Measurements from ENCODE around the gene ASMTL.

DNA sequence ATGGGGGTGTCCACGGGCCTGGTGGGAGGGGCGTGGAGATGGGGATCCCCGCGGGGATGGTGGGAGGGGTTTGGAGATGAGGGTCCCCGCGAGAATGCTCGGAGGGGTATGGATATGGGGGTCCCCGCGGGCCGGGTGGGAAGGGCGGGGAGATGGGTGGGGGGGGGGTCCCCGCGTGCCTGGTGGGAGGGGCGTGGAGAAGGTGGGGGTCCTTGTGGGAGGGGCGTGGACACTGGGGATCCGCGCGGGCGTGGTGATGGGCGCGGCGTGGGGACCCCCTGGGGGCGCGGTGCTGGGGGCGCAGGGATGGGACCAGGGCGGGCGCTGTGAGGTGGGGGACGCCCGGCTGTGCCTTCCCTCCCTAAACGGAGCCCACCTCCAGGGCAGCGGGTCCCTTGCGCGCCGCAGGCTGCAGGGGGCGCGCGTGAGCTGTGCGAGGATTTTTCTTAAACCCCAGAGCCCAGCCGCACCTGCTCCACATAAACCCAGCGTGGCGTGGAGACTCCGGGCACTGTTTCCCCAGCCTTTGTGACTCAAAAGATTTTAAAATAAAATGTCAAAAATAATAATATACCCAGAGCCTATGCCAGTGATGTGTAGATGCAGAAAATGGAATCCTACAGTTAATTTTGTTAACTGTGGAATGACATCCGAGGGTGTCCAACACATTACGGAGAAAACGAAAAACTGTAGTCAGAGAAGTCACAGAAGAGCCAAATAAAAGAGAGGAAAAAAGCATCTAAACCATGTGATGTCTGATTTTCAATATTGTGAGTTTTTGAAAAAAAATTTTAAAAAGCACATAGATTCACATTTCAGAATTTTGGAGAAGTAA lies 1.5 kb upstream of the ASMTL start:
- TF ChIP-seq POLR2AphosphoS5 (IDR thresholded peaks at IDR 0.05) (peak; percentile 34), POLR2A (IDR thresholded peaks at IDR 0.05) (no peak)
- TF ChIP-seq, protein P1, sequence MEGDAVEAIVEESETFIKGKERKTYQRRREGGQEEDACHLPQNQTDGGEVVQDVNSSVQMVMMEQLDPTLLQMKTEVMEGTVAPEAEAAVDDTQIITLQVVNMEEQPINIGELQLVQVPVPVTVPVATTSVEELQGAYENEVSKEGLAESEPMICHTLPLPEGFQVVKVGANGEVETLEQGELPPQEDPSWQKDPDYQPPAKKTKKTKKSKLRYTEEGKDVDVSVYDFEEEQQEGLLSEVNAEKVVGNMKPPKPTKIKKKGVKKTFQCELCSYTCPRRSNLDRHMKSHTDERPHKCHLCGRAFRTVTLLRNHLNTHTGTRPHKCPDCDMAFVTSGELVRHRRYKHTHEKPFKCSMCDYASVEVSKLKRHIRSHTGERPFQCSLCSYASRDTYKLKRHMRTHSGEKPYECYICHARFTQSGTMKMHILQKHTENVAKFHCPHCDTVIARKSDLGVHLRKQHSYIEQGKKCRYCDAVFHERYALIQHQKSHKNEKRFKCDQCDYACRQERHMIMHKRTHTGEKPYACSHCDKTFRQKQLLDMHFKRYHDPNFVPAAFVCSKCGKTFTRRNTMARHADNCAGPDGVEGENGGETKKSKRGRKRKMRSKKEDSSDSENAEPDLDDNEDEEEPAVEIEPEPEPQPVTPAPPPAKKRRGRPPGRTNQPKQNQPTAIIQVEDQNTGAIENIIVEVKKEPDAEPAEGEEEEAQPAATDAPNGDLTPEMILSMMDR (IDR thresholded peaks at IDR 0.05) = peak; percentile 89 to 96 (median 93)

All from prostate gland (tissue), 2 donors.